ENCODE data around the gene MZT2B. TPM values are rescaled to one million over a fixed set of nuclear protein-coding genes. Genes with fewer than 3 reads are reported as not detected.
"Not testable (repeated sequence)": the region's sequence is repeated elsewhere in the genome, so short reads cannot be mapped to it uniquely, and the experiment has no call there.

Gene MZT2B
- total RNA-seq, 1 experiment from 2014 or later = 341 TPM

- ChIA-PET POLR2A (ENCODE audit: low non-redundant PET) (no interaction called here), CTCF (no interaction called here)
- BruUV-seq (replicated peaks) = no TSS peak
- Histone ChIP-seq H3K27me3 (replicated peaks; ENCODE audit: insufficient read depth, low read depth, low read length, poor library complexity) (no peaks in the 10 kb centered on the region), H3K27ac (ENCODE audit: low read depth, low read length, poor library complexity, severe bottlenecking) (no peak within 1 kb of the TSS), H3K9me3 (ENCODE audit: low read depth, low read length, poor library complexity, severe bottlenecking) (no peaks in the 10 kb centered on the region), H3K4me1 (ENCODE audit: insufficient read depth, low read length, poor library complexity, severe bottlenecking) (no peaks in the 10 kb centered on the region), H3K36me3 (ENCODE audit: insufficient read depth, low read length, poor library complexity, severe bottlenecking) (no peaks in the 10 kb centered on the region), H3K4me3 (ENCODE audit: low read depth, low read length, poor library complexity, severe bottlenecking) (no peak within 1 kb of the TSS)
- intact Hi-C loops (cut with micrococcal nuclease; ENCODE audit: unreplicated experiment) = no loop called here
- DNase-seq (ENCODE audit: low spot score) = no peak
- TF ChIP-seq EZH2 (IDR thresholded peaks at IDR 0.05; ENCODE audit: borderline replicate concordance, low read depth, low read length, poor library complexity, severe bottlenecking) (no peak), CTCF (conservative IDR thresholded peaks at IDR 0.05; ENCODE audit: low read depth, low read length) (no peak)
Observed at GRCh38 chr2:130198343-130198742, 16.3 kb downstream of the MZT2B start, which contains the start of gene TUBA3E. TSS of gene TUBA3E (minus strand) at chr2:130198439. CDS start at chr2:130198360, 79 bp downstream.

- H3K27me3 ChIP-seq (replicated peaks; ENCODE audit: insufficient read depth, low read depth, low read length, poor library complexity); BruUV-seq (replicated peaks); DNase-seq (ENCODE audit: low spot score); H3K27ac ChIP-seq (ENCODE audit: low read depth, low read length, poor library complexity, severe bottlenecking); intact Hi-C loops (cut with micrococcal nuclease; ENCODE audit: unreplicated experiment); H3K4me1 ChIP-seq (ENCODE audit: insufficient read depth, low read length, poor library complexity, severe bottlenecking); H3K36me3 ChIP-seq (ENCODE audit: insufficient read depth, low read length, poor library complexity, severe bottlenecking); H3K4me3 ChIP-seq (ENCODE audit: low read depth, low read length, poor library complexity, severe bottlenecking); H3K9me3 ChIP-seq (ENCODE audit: low read depth, low read length, poor library complexity, severe bottlenecking); CTCF ChIA-PET; POLR2A ChIA-PET (ENCODE audit: low non-redundant PET): not testable (repeated sequence)
Observed at GRCh38 chr2:130202518-130202917, 20.5 kb downstream of the MZT2B start.

- H3K27ac ChIP-seq (ENCODE audit: low read depth, low read length, poor library complexity, severe bottlenecking); H3K4me1 ChIP-seq (ENCODE audit: insufficient read depth, low read length, poor library complexity, severe bottlenecking); intact Hi-C loops (cut with micrococcal nuclease; ENCODE audit: unreplicated experiment); DNase-seq (ENCODE audit: low spot score); H3K27me3 ChIP-seq (replicated peaks; ENCODE audit: insufficient read depth, low read depth, low read length, poor library complexity); H3K9me3 ChIP-seq (ENCODE audit: low read depth, low read length, poor library complexity, severe bottlenecking); H3K4me3 ChIP-seq (ENCODE audit: low read depth, low read length, poor library complexity, severe bottlenecking); POLR2A ChIA-PET (ENCODE audit: low non-redundant PET); BruUV-seq (replicated peaks); H3K36me3 ChIP-seq (ENCODE audit: insufficient read depth, low read length, poor library complexity, severe bottlenecking); CTCF ChIA-PET: not testable (repeated sequence)
Observed at GRCh38 chr2:130203150-130203549, 21.1 kb downstream of the MZT2B start.

- POLR2A ChIA-PET (ENCODE audit: low non-redundant PET); H3K27ac ChIP-seq (ENCODE audit: low read depth, low read length, poor library complexity, severe bottlenecking); BruUV-seq (replicated peaks); H3K27me3 ChIP-seq (replicated peaks; ENCODE audit: insufficient read depth, low read depth, low read length, poor library complexity); H3K4me1 ChIP-seq (ENCODE audit: insufficient read depth, low read length, poor library complexity, severe bottlenecking); H3K36me3 ChIP-seq (ENCODE audit: insufficient read depth, low read length, poor library complexity, severe bottlenecking); H3K4me3 ChIP-seq (ENCODE audit: low read depth, low read length, poor library complexity, severe bottlenecking); CTCF ChIA-PET; DNase-seq (ENCODE audit: low spot score); H3K9me3 ChIP-seq (ENCODE audit: low read depth, low read length, poor library complexity, severe bottlenecking); intact Hi-C loops (cut with micrococcal nuclease; ENCODE audit: unreplicated experiment): not testable (repeated sequence)
Observed at GRCh38 chr2:130207051-130207450, 25.0 kb downstream of the MZT2B start.

GRCh38 chr2:130219147-130219546, 37.1 kb downstream of the MZT2B start:
- H3K36me3 ChIP-seq (ENCODE audit: insufficient read depth, low read length, poor library complexity, severe bottlenecking); H3K4me3 ChIP-seq (ENCODE audit: low read depth, low read length, poor library complexity, severe bottlenecking); DNase-seq (ENCODE audit: low spot score); H3K9me3 ChIP-seq (ENCODE audit: low read depth, low read length, poor library complexity, severe bottlenecking); POLR2A ChIA-PET (ENCODE audit: low non-redundant PET); BruUV-seq (replicated peaks); H3K4me1 ChIP-seq (ENCODE audit: insufficient read depth, low read length, poor library complexity, severe bottlenecking); H3K27ac ChIP-seq (ENCODE audit: low read depth, low read length, poor library complexity, severe bottlenecking); intact Hi-C loops (cut with micrococcal nuclease; ENCODE audit: unreplicated experiment); CTCF ChIA-PET: not testable (repeated sequence)
- H3K27me3 ChIP-seq (replicated peaks; ENCODE audit: insufficient read depth, low read depth, low read length, poor library complexity) = peaks cover 11% of the 10 kb centered on the region

- H3K4me1 ChIP-seq (ENCODE audit: insufficient read depth, low read length, poor library complexity, severe bottlenecking); CTCF ChIA-PET; POLR2A ChIA-PET (ENCODE audit: low non-redundant PET); H3K9me3 ChIP-seq (ENCODE audit: low read depth, low read length, poor library complexity, severe bottlenecking); DNase-seq (ENCODE audit: low spot score); H3K4me3 ChIP-seq (ENCODE audit: low read depth, low read length, poor library complexity, severe bottlenecking); H3K27me3 ChIP-seq (replicated peaks; ENCODE audit: insufficient read depth, low read depth, low read length, poor library complexity); BruUV-seq (replicated peaks); intact Hi-C loops (cut with micrococcal nuclease; ENCODE audit: unreplicated experiment); H3K36me3 ChIP-seq (ENCODE audit: insufficient read depth, low read length, poor library complexity, severe bottlenecking); H3K27ac ChIP-seq (ENCODE audit: low read depth, low read length, poor library complexity, severe bottlenecking): not testable (repeated sequence)
Observed at GRCh38 chr2:130220505-130220904, 38.4 kb downstream of the MZT2B start.

GRCh38 chr2:130222523-130222922, 40.5 kb downstream of the MZT2B start:
- BruUV-seq (replicated peaks); intact Hi-C loops (cut with micrococcal nuclease; ENCODE audit: unreplicated experiment); H3K9me3 ChIP-seq (ENCODE audit: low read depth, low read length, poor library complexity, severe bottlenecking); H3K4me3 ChIP-seq (ENCODE audit: low read depth, low read length, poor library complexity, severe bottlenecking); POLR2A ChIA-PET (ENCODE audit: low non-redundant PET); CTCF ChIA-PET; H3K27ac ChIP-seq (ENCODE audit: low read depth, low read length, poor library complexity, severe bottlenecking); DNase-seq (ENCODE audit: low spot score); H3K36me3 ChIP-seq (ENCODE audit: insufficient read depth, low read length, poor library complexity, severe bottlenecking); H3K4me1 ChIP-seq (ENCODE audit: insufficient read depth, low read length, poor library complexity, severe bottlenecking); H3K27me3 ChIP-seq (replicated peaks; ENCODE audit: insufficient read depth, low read depth, low read length, poor library complexity): not testable (repeated sequence)
